GM23338 (cell line): ENCODE measurements around the gene ERC1. TPM values are rescaled to one million over a fixed set of nuclear protein-coding genes. Genes with fewer than 3 reads are reported as not detected.

Experiments
- ATAC-seq: fragments of 200-7000 bp; cut with Tn5 transposase; 3 replicates; pipeline ENCODE4 v1.9.1; 2020
- DNase-seq: peaks from one replicate; pipeline ENCODE4 v3.0.0-alpha.2; 2015; ENCODE audit warnings: low spot score
- H2AFZ ChIP-seq: fragments of 200-600 bp; sonication (generic); 2 replicates; pipeline ENCODE4 v1.8.0; 2016; ENCODE audit warnings: antibody characterized with exemption, mild to moderate bottlenecking, moderate library complexity
- H3F3A ChIP-seq: fragments of 200-600 bp; sonication (generic); replicated peaks from 2 replicates; pipeline ENCODE4 v1.8.0; 2017; ENCODE audit warnings: antibody characterized with exemption, mixed run types, low read depth
- H3K27ac ChIP-seq: fragments of 200-600 bp; sonication (generic); 2 replicates; pipeline ENCODE4 v1.6.1; 2016; ENCODE audit warnings: low read depth
- H3K27me3 ChIP-seq: fragments of 200-600 bp; sonication (generic); 2 replicates; pipeline ENCODE4 v1.8.0; 2016; ENCODE audit warnings: mild to moderate bottlenecking, mixed run types, moderate library complexity; ENCODE audit not compliant: insufficient read depth
- H3K36me3 ChIP-seq: fragments of 200-600 bp; sonication (generic); 2 replicates; pipeline ENCODE4 v1.8.0; 2016; ENCODE audit warnings: mild to moderate bottlenecking; ENCODE audit not compliant: insufficient read depth
- H3K4me1 ChIP-seq: fragments of 200-600 bp; sonication (generic); 2 replicates; pipeline ENCODE4 v1.8.0; 2016; ENCODE audit warnings: mild to moderate bottlenecking, moderate library complexity; ENCODE audit not compliant: insufficient read depth
- H3K4me2 ChIP-seq: fragments of 200-600 bp; sonication (generic); 2 replicates; pipeline ENCODE4 v1.7.1; 2017; ENCODE audit warnings: mixed run types
- H3K4me3 ChIP-seq: fragments of 200-600 bp; sonication (generic); 2 replicates; pipeline ENCODE4 v1.6.1; 2016; ENCODE audit warnings: mixed run types
- H3K79me2 ChIP-seq: fragments of 200-600 bp; sonication (generic); replicated peaks from 2 replicates; pipeline ENCODE4 v1.8.0; 2017; ENCODE audit warnings: mild to moderate bottlenecking; ENCODE audit not compliant: insufficient read depth
- H3K9me2 ChIP-seq: fragments of 200-600 bp; sonication (generic); 2 replicates; pipeline ENCODE4 v1.8.0; 2017; ENCODE audit not compliant: insufficient read depth
- H4K20me1 ChIP-seq: fragments of 200-600 bp; sonication (generic); replicated peaks from 2 replicates; pipeline ENCODE4 v1.8.0; 2017; ENCODE audit warnings: mild to moderate bottlenecking; ENCODE audit not compliant: insufficient read depth
- H3K27ac Mint-ChIP-seq: 2 replicates; pipeline ENCODE4 v1.8.0; 2020; ENCODE audit warnings: inconsistent platforms, mild to moderate bottlenecking, moderate library complexity, mixed read lengths
- H3K27me3 Mint-ChIP-seq: 3 replicates; pipeline ENCODE4 v1.8.0; 2022; ENCODE audit warnings: low read depth, mild to moderate bottlenecking, moderate library complexity, mixed read lengths, inconsistent platforms; ENCODE audit not compliant: insufficient read depth, poor library complexity
- H3K36me3 Mint-ChIP-seq: 3 replicates; pipeline ENCODE4 v1.8.0; 2021; ENCODE audit warnings: low read depth, mild to moderate bottlenecking, inconsistent platforms, moderate library complexity, mixed read lengths
- H3K4me1 Mint-ChIP-seq: 3 replicates; pipeline ENCODE4 v1.8.0; 2020; ENCODE audit warnings: mild to moderate bottlenecking, inconsistent platforms, mixed read lengths
- H3K4me3 Mint-ChIP-seq: 3 replicates; pipeline ENCODE4 v1.8.0; 2021; ENCODE audit warnings: moderate library complexity, mild to moderate bottlenecking, inconsistent platforms, mixed read lengths
- H3K9me3 Mint-ChIP-seq: 3 replicates; pipeline ENCODE4 v1.8.0; 2020; ENCODE audit warnings: moderate library complexity, mild to moderate bottlenecking, inconsistent platforms, mixed read lengths
- CTCF ChIP-seq, 2 experiments: fragments of 200-600 bp in 1 of 2; sonication (generic) in 1 of 2; conservative IDR thresholded peaks; 2 replicates each; pipeline versions ENCODE4 v1.5.1 to v1.6.1; 2016 to 2017; ENCODE audit warnings: antibody characterized with exemption in 2 of 2, low read depth in 2 of 2, mild to moderate bottlenecking in 2 of 2, moderate library complexity in 1 of 2
- EZH2 ChIP-seq: fragments of 200-600 bp; sonication (generic); IDR thresholded peaks from one replicate; pipeline ENCODE4 v1.8.0; 2017; ENCODE audit warnings: antibody characterized with exemption, mild to moderate bottlenecking, low read depth; ENCODE audit not compliant: unreplicated experiment
- EZH2phosphoT487 ChIP-seq: fragments of 200-600 bp; sonication (generic); IDR thresholded peaks from one replicate; pipeline ENCODE4 v1.8.1; 2018; ENCODE audit warnings: antibody characterized with exemption; ENCODE audit not compliant: unreplicated experiment
- JUNB ChIP-seq: IDR thresholded peaks from one replicate; pipeline ENCODE4 v1.6.1; 2016; ENCODE audit warnings: antibody characterized with exemption; ENCODE audit not compliant: unreplicated experiment
- STAT1 ChIP-seq: IDR thresholded peaks from one replicate; pipeline ENCODE4 v1.6.1; 2016; ENCODE audit warnings: antibody characterized with exemption; ENCODE audit not compliant: unreplicated experiment
- ZNF114 ChIP-seq: fragments of 250-450 bp; sonication (Bioruptor Pico); IDR thresholded peaks from 2 replicates; pipeline ENCODE4 v1.5.0; 2020; ENCODE audit warnings: mild to moderate bottlenecking, moderate library complexity
- ZNF331 ChIP-seq: fragments of 250-450 bp; sonication (Bioruptor Pico); IDR thresholded peaks from 2 replicates; pipeline ENCODE4 v1.5.0; 2020; ENCODE audit warnings: low read depth, mild to moderate bottlenecking, moderate library complexity
- ZNF462 ChIP-seq: fragments of 250-450 bp; sonication (Bioruptor Pico); IDR thresholded peaks from 2 replicates; pipeline ENCODE4 v1.5.0; 2020; ENCODE audit warnings: mild to moderate bottlenecking, moderate library complexity
- polyA plus RNA-seq: library from polyadenylated mRNA; unstranded; fragments of >200 nt; fragmentation: Nextera tagmentation; extraction: Ambion mirVana; gene quantifications from 2 replicates; pipeline ENCODE4 v1.2.1, GENCODE V29; 2016
- total RNA-seq: library from RNA; depleted of rRNA; stranded (reverse); fragments of >200 nt; shearing (Covaris generic); gene quantifications from 2 replicates; pipeline ENCODE4 v1.2.3, GENCODE V29; 2014

The ERC1 gene
- total and polyA plus RNA-seq, 2 experiments from 2014 or later: 28.1 to 35.3 TPM

DNA sequence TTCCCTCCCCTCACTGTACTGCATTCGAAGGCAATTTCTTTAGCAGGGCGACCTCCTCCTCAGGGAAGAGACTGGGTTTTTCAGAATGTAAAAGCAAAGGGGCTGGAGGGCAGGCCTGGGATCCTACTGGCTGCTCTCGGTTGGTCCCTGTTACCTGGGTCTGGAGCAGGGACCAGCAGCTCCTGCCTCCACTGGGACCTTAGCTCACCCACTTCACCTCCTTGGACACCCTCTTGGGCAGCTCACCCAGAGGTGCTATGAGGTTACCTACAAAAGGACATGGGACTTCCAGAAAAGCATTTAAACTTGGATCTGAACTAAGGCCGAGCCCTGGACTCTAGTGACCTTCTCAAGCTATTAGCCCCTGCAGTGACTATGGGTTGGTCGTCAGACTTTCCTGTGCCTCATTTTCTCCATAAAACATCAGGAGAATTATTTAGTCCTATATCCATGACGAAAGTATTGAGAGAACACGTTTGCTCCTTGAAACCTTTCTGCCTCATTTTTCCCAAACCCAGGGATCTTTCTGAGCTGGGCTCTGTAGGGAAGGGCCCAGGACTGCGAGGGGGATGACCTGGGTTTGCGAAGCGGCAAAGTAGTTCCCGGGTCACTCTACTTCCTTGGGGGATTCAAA lies 538.3 kb downstream of the ERC1 start:
- Mint-ChIP-seq H3K27ac (no peak overlapping the region), H3K4me3 (peak overlapping the region; percentile 80), H3K9me3 (no peaks in the 10 kb centered on the region), H3K27me3 (peaks cover 61% of the 10 kb centered on the region), H3K36me3 (no peaks in the 10 kb centered on the region; the same call in 2 of the 3 replicates), H3K4me1 (peaks cover 28% of the 10 kb centered on the region)
- 0 out of 2 replicates have a peak, but pooled peaks cover 1% of the 10 kb centered on the region for H3K9me2 ChIP-seq
- H3K27me3 ChIP-seq: peaks cover 94% of the 10 kb centered on the region
- peak; percentile 20 for ATAC-seq
- TF ChIP-seq EZH2: peak; percentile 89
- TF ChIP-seq ZNF462 (CRISPR knock-in tag): no peak
- H3K27ac ChIP-seq: no peak overlapping the region
- H3K4me1 ChIP-seq: peaks cover 14% of the 10 kb centered on the region
- H3K36me3 ChIP-seq: no peaks in the 10 kb centered on the region
- peak overlapping the region; percentile 90 for H3K4me2 ChIP-seq
- no peak for DNase-seq
- H3F3A ChIP-seq: peaks cover 8% of the 10 kb centered on the region; the same call in 1 of the 2 replicates
- peak overlapping the region; percentile 74 for H3K4me3 ChIP-seq
- H2AFZ ChIP-seq: peak overlapping the region; percentile 88
- H4K20me1 ChIP-seq: no peaks in the 10 kb centered on the region
- no peaks in the 10 kb centered on the region for H3K79me2 ChIP-seq

DNA sequence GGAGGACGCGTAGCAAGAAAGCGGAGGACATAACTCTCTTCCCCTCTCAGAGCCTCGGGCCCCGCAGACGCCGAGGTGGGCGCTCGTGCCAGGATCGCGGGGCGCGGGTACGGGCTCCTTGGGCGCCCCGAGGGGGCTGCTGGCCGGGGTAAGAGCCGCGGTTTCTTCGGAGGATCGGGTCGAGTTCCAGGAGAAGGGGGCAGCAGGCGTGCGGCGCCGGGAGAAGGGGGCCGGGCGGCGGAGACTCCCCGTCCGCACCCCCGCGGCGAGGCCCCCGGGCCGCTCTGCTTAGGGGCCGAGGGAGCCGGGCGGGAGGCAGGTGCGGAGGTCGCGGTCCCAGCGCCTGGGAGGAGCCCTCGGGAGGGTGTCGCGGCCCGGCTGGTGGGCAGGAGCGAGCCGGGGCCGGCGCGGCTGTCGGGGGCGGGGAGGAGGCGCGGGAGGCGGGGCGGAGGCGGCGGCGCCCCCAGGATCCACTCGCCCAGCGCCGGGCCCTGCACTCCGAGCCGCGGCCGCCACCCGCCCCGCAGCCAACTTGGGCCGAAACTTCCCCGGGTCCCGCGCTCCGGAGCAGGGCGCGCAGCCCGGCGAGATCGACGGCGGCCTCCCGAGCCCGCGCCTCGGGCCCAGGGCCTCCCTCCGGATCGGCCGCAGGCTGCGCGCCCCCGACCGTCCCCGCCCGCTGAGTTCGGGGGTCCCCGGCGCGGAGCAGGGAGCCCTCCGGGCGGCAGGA lies 539.0 kb downstream of the ERC1 start:
- Histone ChIP-seq H3F3A (0 out of 2 replicates have a peak, but pooled peaks cover 7% of the 10 kb centered on the region), H3K79me2 (no peaks in the 10 kb centered on the region), H3K9me2 (no peaks in the 10 kb centered on the region), H3K27me3 (peaks cover 94% of the 10 kb centered on the region), H3K4me1 (peaks cover 13% of the 10 kb centered on the region), H3K27ac (no peak overlapping the region), H2AFZ (peak overlapping the region; percentile 88), H3K4me3 (peak overlapping the region; percentile 74), H3K36me3 (no peaks in the 10 kb centered on the region), H4K20me1 (no peaks in the 10 kb centered on the region), H3K4me2 (peak overlapping the region; percentile 90)
- Mint-ChIP-seq H3K27ac (no peak overlapping the region), H3K4me1 (peaks cover 28% of the 10 kb centered on the region), H3K27me3 (peaks cover 61% of the 10 kb centered on the region), H3K4me3 (peak overlapping the region; percentile 80), H3K9me3 (no peaks in the 10 kb centered on the region), H3K36me3 (no peaks in the 10 kb centered on the region; the same call in 2 of the 3 replicates)
- DNase-seq (peak; percentile 54), ATAC-seq (peak; percentile 37)
- TF ChIP-seq EZH2 (peak; percentile 60), STAT1 (no peak), JUNB (no peak), ZNF114 (no peak), CTCF (conservative IDR thresholded peaks at IDR 0.05; ENCODE audit: low read depth in 2 of 2) (no peak), ZNF331 (no peak), EZH2phosphoT487 (peak; percentile 90)
